LNCaP clone FGC (cell line): ENCODE data around the gene KCNQ1.
"Not testable (repeated sequence)": the region's sequence is repeated elsewhere in the genome, so short reads cannot be mapped to it uniquely, and the experiment has no call there.

Experiments
- DNase-seq: peaks from one replicate; pipeline ENCODE4 v3.0.0-alpha.2; 2011; ENCODE audit warnings: low read depth
- H3K4me3 ChIP-seq: 2 replicates; pipeline ENCODE4 v1.5.1; 2011; ENCODE audit warnings: mild to moderate bottlenecking, low read depth, low read length, control low read depth
- TF ChIP-seq, protein P1 (sequence below): IDR thresholded peaks from 2 replicates; pipeline ENCODE4 v1.5.1; 2012; ENCODE audit warnings: mild to moderate bottlenecking; ENCODE audit not compliant: control insufficient read depth, insufficient read depth; ENCODE audit errors: extremely low read depth

The KCNQ1 gene

DNA sequence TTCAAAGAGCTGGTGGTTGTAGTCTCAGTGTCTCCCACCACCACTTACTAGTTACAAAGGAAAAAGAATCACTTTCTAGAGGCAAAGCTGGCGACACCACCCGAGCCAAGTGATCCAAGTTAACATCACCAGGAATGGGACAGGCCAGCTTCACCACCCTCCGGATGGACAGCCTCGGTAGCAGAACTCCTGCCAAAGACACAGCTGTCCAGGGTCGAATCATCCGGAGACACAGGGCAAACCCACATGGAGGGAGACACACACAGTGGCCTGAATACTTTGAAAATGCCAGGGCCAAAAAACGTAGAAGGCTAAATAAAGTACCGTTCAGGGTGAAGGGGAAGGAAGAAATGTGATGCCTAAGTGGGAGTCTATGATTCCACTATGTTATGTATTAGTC, 33.1 kb downstream of the KCNQ1 start:
- H3K4me3 ChIP-seq = no peak overlapping the region
- DNase-seq = no peak
- TF ChIP-seq, protein P1, sequence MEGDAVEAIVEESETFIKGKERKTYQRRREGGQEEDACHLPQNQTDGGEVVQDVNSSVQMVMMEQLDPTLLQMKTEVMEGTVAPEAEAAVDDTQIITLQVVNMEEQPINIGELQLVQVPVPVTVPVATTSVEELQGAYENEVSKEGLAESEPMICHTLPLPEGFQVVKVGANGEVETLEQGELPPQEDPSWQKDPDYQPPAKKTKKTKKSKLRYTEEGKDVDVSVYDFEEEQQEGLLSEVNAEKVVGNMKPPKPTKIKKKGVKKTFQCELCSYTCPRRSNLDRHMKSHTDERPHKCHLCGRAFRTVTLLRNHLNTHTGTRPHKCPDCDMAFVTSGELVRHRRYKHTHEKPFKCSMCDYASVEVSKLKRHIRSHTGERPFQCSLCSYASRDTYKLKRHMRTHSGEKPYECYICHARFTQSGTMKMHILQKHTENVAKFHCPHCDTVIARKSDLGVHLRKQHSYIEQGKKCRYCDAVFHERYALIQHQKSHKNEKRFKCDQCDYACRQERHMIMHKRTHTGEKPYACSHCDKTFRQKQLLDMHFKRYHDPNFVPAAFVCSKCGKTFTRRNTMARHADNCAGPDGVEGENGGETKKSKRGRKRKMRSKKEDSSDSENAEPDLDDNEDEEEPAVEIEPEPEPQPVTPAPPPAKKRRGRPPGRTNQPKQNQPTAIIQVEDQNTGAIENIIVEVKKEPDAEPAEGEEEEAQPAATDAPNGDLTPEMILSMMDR = no peak

DNA sequence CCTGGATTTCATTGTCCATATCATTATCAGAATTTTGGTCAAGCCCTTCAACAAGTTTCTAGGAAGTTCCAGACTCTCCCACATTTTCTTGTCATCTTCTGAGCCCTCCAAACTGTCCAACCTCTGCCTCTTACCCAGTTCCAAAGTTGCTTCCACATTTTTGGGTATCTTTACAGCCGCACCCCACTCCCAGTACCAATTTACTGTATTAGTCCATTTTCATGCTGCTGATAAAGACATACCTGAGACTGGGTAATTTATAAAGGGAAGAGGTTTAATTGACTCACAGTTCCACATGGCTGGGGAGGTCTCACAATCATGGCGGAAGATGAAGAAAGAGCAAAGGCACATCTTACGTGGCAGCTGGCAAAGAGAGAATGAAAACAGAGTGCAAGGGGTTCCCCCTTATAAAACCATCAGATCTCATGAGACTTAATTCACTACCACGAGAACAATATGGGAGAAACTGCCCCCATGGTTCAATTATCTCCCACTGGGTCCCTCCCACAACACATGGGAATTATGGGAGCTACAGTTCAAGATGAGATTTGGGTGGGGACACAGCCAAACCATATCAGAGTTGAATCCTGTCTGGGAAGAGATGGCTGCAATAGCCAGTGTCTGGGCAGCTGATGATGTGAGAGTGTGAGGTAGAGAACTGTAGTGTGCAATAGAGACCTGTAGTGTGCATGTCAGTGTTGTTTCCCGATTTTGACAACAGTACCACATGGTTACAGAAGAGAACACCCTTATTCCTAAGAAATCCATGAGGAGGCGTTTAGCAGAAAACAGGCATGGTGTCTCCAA, 35.5 kb downstream of the KCNQ1 start:
- H3K4me3 ChIP-seq, DNase-seq: not testable (repeated sequence)

DNA sequence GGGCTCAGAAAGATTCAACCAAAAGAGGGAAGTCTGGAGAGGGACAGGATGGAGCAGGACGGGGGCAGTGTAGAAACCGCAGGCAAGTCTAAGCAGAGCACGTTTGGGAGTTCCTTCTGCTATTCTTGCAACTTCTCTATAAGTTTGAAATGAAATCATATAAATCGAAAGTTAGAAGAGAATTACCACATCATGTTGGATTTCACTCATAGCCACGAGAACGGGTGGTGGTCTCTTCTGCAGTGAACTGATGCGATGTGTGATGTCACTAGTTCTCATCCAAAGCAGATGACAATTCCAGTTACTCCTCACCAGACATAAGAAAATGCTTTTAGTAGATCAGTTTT, 36.0 kb downstream of the KCNQ1 start:
- no peak overlapping the region for H3K4me3 ChIP-seq
- DNase-seq = no peak
- TF ChIP-seq, protein P1 = no peak

DNA sequence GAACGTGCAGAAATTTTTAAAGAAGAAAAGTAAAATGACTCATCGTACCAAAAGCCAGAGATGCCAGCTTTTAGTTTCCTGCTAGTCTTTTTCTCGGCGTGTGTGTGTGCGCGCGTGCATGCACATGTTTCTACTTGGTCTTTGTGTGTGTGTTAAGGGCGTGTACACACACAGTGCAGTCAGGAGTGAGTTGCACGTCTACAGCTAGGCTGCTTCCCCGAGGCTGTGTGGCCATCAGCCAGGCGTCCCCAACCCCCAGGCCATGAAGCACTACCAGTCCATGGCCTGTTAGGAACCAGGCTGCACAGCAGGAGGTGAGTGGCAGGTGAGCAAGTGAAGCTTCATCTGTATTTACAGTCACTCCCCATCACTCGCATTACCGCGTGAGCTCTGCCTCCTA, 36.4 kb downstream of the KCNQ1 start:
- no peak overlapping the region for H3K4me3 ChIP-seq
- TF ChIP-seq, protein P1 = no peak
- no peak for DNase-seq

DNA sequence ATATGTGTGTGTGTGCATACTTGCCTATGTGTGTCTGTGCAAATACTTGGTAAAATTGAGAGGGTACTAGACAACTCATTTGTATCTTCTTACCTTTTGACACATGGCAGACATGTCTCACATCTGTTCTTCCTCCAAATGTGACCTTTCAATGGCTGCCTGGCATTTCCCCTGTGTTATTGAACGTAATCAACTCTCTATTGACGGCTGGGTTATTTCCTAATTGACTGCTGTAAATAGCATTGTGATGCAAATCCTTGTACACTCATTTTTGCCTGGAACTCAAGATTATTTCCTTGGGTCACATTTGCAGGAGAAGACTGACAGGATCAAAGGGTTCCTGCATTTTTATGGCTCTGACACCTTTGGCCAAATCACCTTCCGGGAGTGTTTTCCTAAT, 37.4 kb downstream of the KCNQ1 start:
- TF ChIP-seq, protein P1 = no peak
- no peak for DNase-seq
- H3K4me3 ChIP-seq = no peak overlapping the region

DNA sequence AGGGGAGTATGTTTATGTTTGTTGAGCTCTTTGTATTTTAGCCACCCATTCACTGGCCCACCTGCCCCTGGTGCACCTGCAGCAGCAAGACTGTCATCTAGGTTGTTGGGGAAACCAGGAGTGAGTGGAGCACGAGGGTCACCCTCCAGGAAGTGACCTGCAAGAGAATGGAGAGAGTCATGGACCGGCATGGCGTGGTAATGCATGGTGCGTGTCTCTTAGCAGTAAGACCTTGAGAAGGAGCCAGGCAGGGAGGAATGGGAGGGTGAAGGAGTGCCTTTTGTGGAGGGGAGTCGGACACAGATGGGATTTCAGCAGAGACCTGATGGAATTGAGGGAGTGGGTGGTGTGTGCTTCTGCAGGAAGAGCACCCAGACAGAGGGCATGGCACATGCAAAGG, 37.9 kb downstream of the KCNQ1 start:
- no peak overlapping the region for H3K4me3 ChIP-seq
- TF ChIP-seq, protein P1 = no peak
- no peak for DNase-seq

DNA sequence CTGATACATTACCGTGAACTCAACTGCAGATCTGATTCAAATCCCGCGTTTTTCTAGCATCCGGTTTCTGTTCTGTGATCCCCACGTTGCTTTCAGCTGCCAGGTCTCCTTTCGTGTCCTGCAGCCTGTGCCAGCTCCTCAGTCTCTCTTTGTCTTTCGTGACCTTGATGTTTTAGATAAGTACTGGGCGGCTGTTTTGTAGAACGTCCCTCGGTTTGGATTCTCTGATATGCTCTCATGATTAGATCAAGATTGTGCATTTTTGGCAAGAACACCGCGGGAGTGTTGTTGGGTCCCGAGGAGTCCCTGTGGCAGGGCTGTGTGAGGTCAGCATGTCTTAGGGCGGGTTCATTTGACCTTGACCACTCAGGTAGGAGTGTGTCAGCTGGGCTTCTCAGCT, 38.6 kb downstream of the KCNQ1 start:
- TF ChIP-seq, protein P1 = no peak
- DNase-seq = peak; percentile 4
- no peak overlapping the region for H3K4me3 ChIP-seq
